Spleen (tissue), 7 donors: ENCODE results near the gene YIPF3.

ENCODE experiments used
- POLR2A ChIP-seq, 3 donors: fragments of 450-650 bp; IDR thresholded peaks; one replicate each; pipeline ENCODE4 v1.5.1; 2017; ENCODE audit warnings: antibody characterized with exemption in 3 of 3, mild to moderate bottlenecking in 1 of 3
- TF ChIP-seq, protein P1 (sequence below), 11 experiments: fragments of 200-600 bp in 7 of 11; fragments of 450-650 bp in 4 of 11; sonication (generic) in 4 of 11; IDR thresholded peaks in 8 of 11; conservative IDR thresholded peaks in 3 of 11; 1 replicate in 7 of 11; 2 replicates in 4 of 11; pipeline versions ENCODE4 v1.4.0 to v1.8.0; 2016 to 2021; ENCODE audit warnings: antibody characterized with exemption in 11 of 11, inconsistent platforms in 4 of 11, mild to moderate bottlenecking in 1 of 11
- donor health status: DM: no; HTN: no; CAD: no; lungs with moderate emphysema.
- donor health status: DM: no; HTN: no; CAD: no.
- donor health status: DM: no; HTN: no; CAD: no.

DNA sequence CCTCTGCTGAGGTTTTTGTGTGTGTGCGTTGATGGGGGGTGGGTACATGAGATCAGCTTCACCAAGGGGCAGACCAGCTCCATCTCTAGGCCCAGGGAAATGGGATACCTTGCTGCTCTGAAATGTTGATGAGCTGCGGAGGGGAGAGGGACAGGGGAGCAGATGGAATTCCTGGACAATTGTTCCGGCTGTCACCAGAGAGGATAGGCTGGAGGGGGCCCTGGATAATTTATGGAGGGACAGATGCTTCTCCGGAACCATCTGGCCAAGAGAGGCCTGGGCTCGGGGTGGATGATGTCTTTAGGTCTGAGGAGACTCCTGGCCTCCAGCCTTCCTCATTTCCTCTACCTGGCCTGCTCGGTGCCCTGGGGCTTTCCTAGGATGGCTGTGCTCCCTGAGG, 41.2 kb downstream of the YIPF3 start:
- TF ChIP-seq POLR2A (IDR thresholded peaks at IDR 0.05), result no peak
- TF ChIP-seq, protein P1, sequence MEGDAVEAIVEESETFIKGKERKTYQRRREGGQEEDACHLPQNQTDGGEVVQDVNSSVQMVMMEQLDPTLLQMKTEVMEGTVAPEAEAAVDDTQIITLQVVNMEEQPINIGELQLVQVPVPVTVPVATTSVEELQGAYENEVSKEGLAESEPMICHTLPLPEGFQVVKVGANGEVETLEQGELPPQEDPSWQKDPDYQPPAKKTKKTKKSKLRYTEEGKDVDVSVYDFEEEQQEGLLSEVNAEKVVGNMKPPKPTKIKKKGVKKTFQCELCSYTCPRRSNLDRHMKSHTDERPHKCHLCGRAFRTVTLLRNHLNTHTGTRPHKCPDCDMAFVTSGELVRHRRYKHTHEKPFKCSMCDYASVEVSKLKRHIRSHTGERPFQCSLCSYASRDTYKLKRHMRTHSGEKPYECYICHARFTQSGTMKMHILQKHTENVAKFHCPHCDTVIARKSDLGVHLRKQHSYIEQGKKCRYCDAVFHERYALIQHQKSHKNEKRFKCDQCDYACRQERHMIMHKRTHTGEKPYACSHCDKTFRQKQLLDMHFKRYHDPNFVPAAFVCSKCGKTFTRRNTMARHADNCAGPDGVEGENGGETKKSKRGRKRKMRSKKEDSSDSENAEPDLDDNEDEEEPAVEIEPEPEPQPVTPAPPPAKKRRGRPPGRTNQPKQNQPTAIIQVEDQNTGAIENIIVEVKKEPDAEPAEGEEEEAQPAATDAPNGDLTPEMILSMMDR (IDR thresholded peaks at IDR 0.05 in 8 of 11, conservative IDR thresholded peaks at IDR 0.05 in 3 of 11), result no peak
